Liver (tissue), 9 donors: ENCODE results near the gene ABCB9. TPM values are rescaled to one million over a fixed set of nuclear protein-coding genes. Genes with fewer than 3 reads are reported as not detected.

ENCODE experiments used
- DNase-seq: peaks from one replicate; pipeline ENCODE4 v3.0.0-alpha.2; 2017; ENCODE audit warnings: low spot score
- H3K27ac ChIP-seq, 2 donors: one replicate each; pipeline ENCODE4 v1.7.0; 2013; ENCODE audit warnings: inconsistent platforms in 2 of 2, low read length in 2 of 2, control low read depth in 1 of 2, low read depth in 1 of 2, mild to moderate bottlenecking in 1 of 2
- H3K27me3 ChIP-seq, 4 donors: one replicate each; pipeline versions ENCODE4 v1.6.1 to v1.7.0; 2013; ENCODE audit warnings: low read length in 3 of 4, inconsistent platforms in 1 of 4, mild to moderate bottlenecking in 1 of 4, moderate library complexity in 1 of 4; ENCODE audit not compliant: control insufficient read depth in 4 of 4, insufficient read depth in 4 of 4
- H3K36me3 ChIP-seq, 4 donors: one replicate each; pipeline versions ENCODE4 v1.6.1 to v1.7.0; 2013; ENCODE audit warnings: low read length in 3 of 4, mild to moderate bottlenecking in 3 of 4, low read depth in 1 of 4, moderate library complexity in 1 of 4; ENCODE audit not compliant: control insufficient read depth in 4 of 4, insufficient read depth in 3 of 4
- H3K4me1 ChIP-seq, 4 donors: one replicate each; pipeline versions ENCODE4 v1.6.1 to v1.7.0; 2013; ENCODE audit warnings: low read length in 3 of 4, mild to moderate bottlenecking in 3 of 4, moderate library complexity in 1 of 4; ENCODE audit not compliant: control insufficient read depth in 4 of 4, insufficient read depth in 4 of 4
- H3K4me3 ChIP-seq, 3 donors: one replicate each; pipeline versions ENCODE4 v1.6.1 to v1.7.0; 2013; ENCODE audit warnings: low read length in 3 of 3, control low read depth in 1 of 3, low read depth in 1 of 3, mild to moderate bottlenecking in 1 of 3
- H3K9ac ChIP-seq, 2 donors: one replicate each; pipeline ENCODE4 v1.7.0; 2013; ENCODE audit warnings: low read length in 2 of 2, mild to moderate bottlenecking in 2 of 2, moderate library complexity in 2 of 2, control low read depth in 1 of 2, low read depth in 1 of 2
- H3K9me3 ChIP-seq, 4 donors: one replicate each; pipeline versions ENCODE4 v1.6.1 to v1.7.0; 2013; ENCODE audit warnings: low read length in 3 of 4; ENCODE audit not compliant: control insufficient read depth in 4 of 4
- EGR1 ChIP-seq, 2 donors: IDR thresholded peaks; 2 replicates each; pipeline ENCODE4 v1.6.1; 2016 to 2018; ENCODE audit warnings: antibody characterized with exemption in 2 of 2, low read depth in 2 of 2
- FOXA1 ChIP-seq: IDR thresholded peaks from 2 replicates; pipeline ENCODE4 v1.6.1; 2016; ENCODE audit warnings: antibody characterized with exemption
- FOXA2 ChIP-seq: IDR thresholded peaks from 2 replicates; pipeline ENCODE4 v1.6.1; 2016; ENCODE audit warnings: antibody characterized with exemption
- HNF4A ChIP-seq, 2 donors: conservative IDR thresholded peaks; 2 replicates each; pipeline ENCODE4 v1.6.1; 2016; ENCODE audit warnings: antibody characterized with exemption in 2 of 2, mild to moderate bottlenecking in 2 of 2
- HNF4G ChIP-seq: IDR thresholded peaks from 2 replicates; pipeline ENCODE4 v1.6.1; 2016; ENCODE audit warnings: antibody characterized with exemption
- JUND ChIP-seq, 2 donors: IDR thresholded peaks; 2 replicates each; pipeline ENCODE4 v1.6.1; 2016; ENCODE audit warnings: antibody characterized with exemption in 2 of 2
- NR2F2 ChIP-seq: IDR thresholded peaks from 2 replicates; pipeline ENCODE4 v1.6.1; 2016; ENCODE audit warnings: antibody characterized with exemption
- RAD21 ChIP-seq, 2 donors: IDR thresholded peaks; 2 replicates each; pipeline ENCODE4 v1.6.1; 2016; ENCODE audit warnings: antibody characterized with exemption in 2 of 2, mild to moderate bottlenecking in 2 of 2
- REST ChIP-seq: IDR thresholded peaks from 2 replicates; pipeline ENCODE4 v1.6.1; 2016; ENCODE audit warnings: antibody characterized with exemption, mild to moderate bottlenecking
- RXRA ChIP-seq, 2 donors: IDR thresholded peaks; 2 replicates each; pipeline ENCODE4 v1.6.1; 2017 to 2018; ENCODE audit warnings: antibody characterized with exemption in 2 of 2, mild to moderate bottlenecking in 1 of 2
- SP1 ChIP-seq: IDR thresholded peaks from 2 replicates; pipeline ENCODE4 v1.6.1; 2018; ENCODE audit warnings: antibody characterized with exemption, mild to moderate bottlenecking
- TAF1 ChIP-seq: conservative IDR thresholded peaks from 2 replicates; pipeline ENCODE4 v1.6.1; 2016; ENCODE audit warnings: antibody characterized with exemption, mild to moderate bottlenecking
- YY1 ChIP-seq: IDR thresholded peaks from 2 replicates; pipeline ENCODE4 v1.6.1; 2016; ENCODE audit warnings: antibody characterized with exemption, mild to moderate bottlenecking
- ZBTB33 ChIP-seq: IDR thresholded peaks from 2 replicates; pipeline ENCODE4 v1.6.1; 2016; ENCODE audit warnings: antibody characterized with exemption
- WGBS: extraction: QIAGEN DNeasy Blood & Tissue Kit; methylation state at CpG from one replicate; pipeline ENCODE4 v1.1.7; 2013; 5-methylcytosine and 5-hydroxymethylcytosine counted together
- polyA plus RNA-seq, 2 donors: library from polyadenylated mRNA; stranded (reverse) in 1 of 2; unstranded in 1 of 2; fragments of 200-250 nt in 1 of 2; fragments of >200 nt in 1 of 2; fragmentation: Nextera tagmentation in 1 of 2; extraction: Ambion mirVana in 1 of 2; gene quantifications; one replicate each; pipeline versions ENCODE4 v1.2.1 to v1.2.3, GENCODE V29; 2013 to 2015
- total RNA-seq, 2 donors: library from RNA; depleted of rRNA; stranded (reverse); fragments of >200 nt; gene quantifications; one replicate each; pipeline ENCODE4 v1.2.3, GENCODE V29; 2014
- TF ChIP-seq, protein P1 (sequence below): IDR thresholded peaks from 2 replicates; pipeline ENCODE4 v1.6.1; 2016; ENCODE audit warnings: antibody characterized with exemption
- donor health status: healthy.
- donor health status: healthy.
- donor health status: healthy.
- donor health status: healthy.
- donor health status: healthy.

The ABCB9 gene
- total and polyA plus RNA-seq, 4 donors: 0.29 to 3.3 (median 1.3) TPM

DNA sequence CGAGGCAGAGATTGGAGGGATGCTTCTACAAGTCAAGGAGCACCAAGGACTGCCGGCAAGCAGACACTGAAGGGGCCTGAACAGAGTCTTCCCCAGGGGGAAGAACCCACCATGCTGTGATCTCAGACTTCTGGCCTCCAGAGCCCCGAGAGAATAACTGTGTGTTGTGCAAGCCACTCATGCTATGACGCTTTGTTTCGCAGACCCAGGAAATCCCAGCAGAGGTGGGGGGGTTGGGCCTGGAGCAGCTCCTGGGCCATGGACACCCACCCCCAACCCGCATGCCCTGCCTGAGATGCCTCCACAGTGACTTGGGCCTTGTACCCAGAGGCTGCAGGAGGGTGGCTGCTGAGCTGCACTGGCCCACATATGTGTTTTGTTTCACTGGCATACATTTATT lies 45.4 kb upstream of the ABCB9 start:
- no peak overlapping the region for H3K27ac ChIP-seq
- DNase-seq: no peak
- no peaks in the 10 kb centered on the region for H3K9me3 ChIP-seq
- no peaks in the 10 kb centered on the region for H3K27me3 ChIP-seq
- peaks cover 0 to 48% (median 10%) of the 10 kb centered on the region in 4 donors for H3K36me3 ChIP-seq
- no peaks in the 10 kb centered on the region for H3K4me1 ChIP-seq
- no peak for TF ChIP-seq TAF1
- no peak for TF ChIP-seq SP1
- TF ChIP-seq FOXA2: no peak
- TF ChIP-seq, protein P1, sequence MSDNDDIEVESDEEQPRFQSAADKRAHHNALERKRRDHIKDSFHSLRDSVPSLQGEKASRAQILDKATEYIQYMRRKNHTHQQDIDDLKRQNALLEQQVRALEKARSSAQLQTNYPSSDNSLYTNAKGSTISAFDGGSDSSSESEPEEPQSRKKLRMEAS: no peak
- TF ChIP-seq YY1: no peak
- TF ChIP-seq JUND (IDR thresholded peaks at IDR 0.05): no peak
- no peak for TF ChIP-seq HNF4A (conservative IDR thresholded peaks at IDR 0.05)
- no peak for TF ChIP-seq RAD21 (IDR thresholded peaks at IDR 0.05)
- TF ChIP-seq RXRA (IDR thresholded peaks at IDR 0.05): no peak
- no peak for TF ChIP-seq HNF4G
- TF ChIP-seq EGR1 (IDR thresholded peaks at IDR 0.05; ENCODE audit: low read depth in 2 of 2): no peak
- no peak for TF ChIP-seq REST
- H3K9ac ChIP-seq: no peak overlapping the region
- H3K4me3 ChIP-seq: no peak overlapping the region
- 91% methylated on average over 6 of the region's 6 CpGs for WGBS

DNA sequence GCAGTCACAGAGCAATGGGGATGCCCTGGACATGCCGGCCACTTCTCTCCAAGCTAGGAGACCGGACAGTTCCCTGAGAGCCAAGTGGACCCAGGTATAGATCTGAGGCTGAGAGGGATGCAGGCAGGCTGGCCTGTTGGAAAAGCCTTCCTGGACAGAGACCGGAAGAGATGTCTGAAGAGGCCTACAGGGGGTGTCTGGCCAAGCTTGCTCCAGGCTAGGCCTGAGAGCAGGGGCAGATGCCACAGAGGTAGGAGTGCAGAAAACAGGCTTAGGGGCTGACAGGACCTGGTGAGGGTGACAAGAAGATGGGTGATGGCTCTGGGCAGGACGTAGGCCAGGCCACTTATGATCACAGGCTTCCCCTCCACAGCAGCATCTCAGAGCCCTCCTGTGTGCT lies 44.4 kb upstream of the ABCB9 start:
- 97% methylated on average over 4 of the region's 4 CpGs for WGBS
- no peaks in the 10 kb centered on the region for H3K27me3 ChIP-seq

DNA sequence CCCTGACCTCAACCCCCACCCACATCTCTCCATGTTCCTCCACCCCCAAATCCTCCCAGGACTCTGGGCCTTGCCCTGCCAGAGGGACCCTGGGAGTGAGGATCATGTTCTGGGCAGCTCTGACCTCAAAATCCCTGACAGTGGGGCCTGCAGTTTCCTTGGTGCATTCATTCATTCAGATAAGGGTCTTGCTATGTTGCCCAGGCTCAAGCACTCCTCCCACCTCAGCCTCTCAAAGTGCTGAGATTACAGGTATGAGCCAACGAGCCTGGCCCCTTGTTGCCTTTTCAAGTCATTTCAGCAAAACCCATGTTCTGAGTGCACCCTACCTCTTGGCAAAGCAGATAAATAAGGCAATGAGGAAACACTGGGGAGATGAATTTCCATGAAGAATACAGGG lies 43.8 kb upstream of the ABCB9 start:
- no peak for TF ChIP-seq ZBTB33
- TF ChIP-seq FOXA1: no peak
- TF ChIP-seq RAD21 (IDR thresholded peaks at IDR 0.05): no peak
- no peak for TF ChIP-seq JUND (IDR thresholded peaks at IDR 0.05)
- no peak for TF ChIP-seq NR2F2
- TF ChIP-seq HNF4A (conservative IDR thresholded peaks at IDR 0.05): no peak
- no peak for DNase-seq
- Histone ChIP-seq H3K9me3 (no peaks in the 10 kb centered on the region), H3K4me1 (no peaks in the 10 kb centered on the region), H3K36me3 (peaks cover 0 to 50% (median 11%) of the 10 kb centered on the region in 4 donors), H3K27me3 (no peaks in the 10 kb centered on the region), H3K4me3 (no peak overlapping the region), H3K9ac (no peak overlapping the region), H3K27ac (no peak overlapping the region)
- 90% methylated on average over 1 of the region's 1 CpG for WGBS

More for the DNA sequence above, 44.4 kb upstream of the ABCB9 start:
- DNase-seq: no peak
- H3K4me1 ChIP-seq: no peaks in the 10 kb centered on the region
- no peak overlapping the region for H3K9ac ChIP-seq
- no peak overlapping the region for H3K27ac ChIP-seq
- H3K4me3 ChIP-seq: no peak overlapping the region
- peaks cover 0 to 49% (median 10%) of the 10 kb centered on the region in 4 donors for H3K36me3 ChIP-seq
- no peaks in the 10 kb centered on the region for H3K9me3 ChIP-seq
- TF ChIP-seq, protein P1: no peak
- no peak for TF ChIP-seq RXRA (IDR thresholded peaks at IDR 0.05)
